ENCODE data around the gene SECTM1.

GRCh38 chr17:82296511-82297279 is 36.9 kb downstream of the SECTM1 start:
- TF ChIP-seq CTCF (IDR thresholded peaks at IDR 0.05; ENCODE audit: insufficient read depth, low read length, poor library complexity, severe bottlenecking) (no peak), EZH2phosphoT487 (conservative IDR thresholded peaks at IDR 0.05; ENCODE audit: low read length) (no peak)
